ENCODE data around the gene GYPC.

Gene GYPC

DNA sequence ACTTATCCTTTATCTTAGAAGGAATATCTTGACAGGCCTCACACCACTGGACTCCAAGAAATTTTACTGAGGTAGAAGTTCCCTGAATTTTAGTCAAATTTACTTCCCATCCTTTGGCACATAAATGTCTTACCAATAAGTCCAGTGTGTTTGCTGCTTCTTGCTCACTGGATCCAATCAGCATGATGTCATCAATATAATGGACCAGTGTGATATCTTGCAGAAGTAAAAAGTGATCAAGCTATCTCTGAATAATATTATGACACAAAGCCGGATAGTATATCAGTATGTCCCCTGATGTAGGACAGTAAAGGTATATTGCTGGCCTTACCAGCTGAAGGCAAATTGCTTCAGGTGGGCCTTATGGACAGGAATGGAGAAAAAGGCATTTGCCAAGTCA lies 6.9 kb upstream of the GYPC start:
- no peak for TF ChIP-seq CTCF (IDR thresholded peaks at IDR 0.05; ENCODE audit: borderline replicate concordance, control extremely low read depth, extremely low read depth, insufficient read depth, missing control alignments)
- in situ Hi-C loops (cut with MboI; ENCODE audit: low sequenced_read_pairs, unreplicated experiment): no loop called here
- no peak for DNase-seq (ENCODE audit: low spot score)

DNA sequence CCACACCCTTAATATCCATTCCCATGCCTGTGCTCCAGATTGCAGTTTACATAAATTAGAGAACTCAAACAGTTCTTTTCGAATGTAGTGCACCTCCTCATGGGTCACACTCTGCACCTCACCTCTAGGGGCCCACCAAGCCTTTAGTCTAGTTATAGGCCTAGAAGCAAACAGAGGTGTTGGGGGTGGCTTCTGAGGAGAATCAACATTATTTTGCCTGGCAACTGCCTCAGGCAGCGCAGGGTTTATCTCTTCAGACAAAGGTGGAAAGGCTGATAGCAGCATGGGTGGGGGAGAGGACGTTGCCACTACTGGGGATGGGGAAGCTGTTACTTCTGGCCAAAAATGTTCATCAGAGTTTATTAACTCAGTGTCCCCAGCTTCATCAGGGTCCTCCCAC lies 5.0 kb upstream of the GYPC start:
- no peak for TF ChIP-seq CTCF (IDR thresholded peaks at IDR 0.05; ENCODE audit: borderline replicate concordance, control extremely low read depth, extremely low read depth, insufficient read depth, missing control alignments)
- in situ Hi-C loops (cut with MboI; ENCODE audit: low sequenced_read_pairs, unreplicated experiment): no loop called here
- no peak for DNase-seq (ENCODE audit: low spot score)

GRCh38 chr2:126652323-126652891 lies 3.6 kb upstream of the GYPC start:
- DNase-seq (ENCODE audit: low spot score): no peak
- in situ Hi-C loops (cut with MboI; ENCODE audit: low sequenced_read_pairs, unreplicated experiment): no loop called here
- no peak for TF ChIP-seq CTCF (IDR thresholded peaks at IDR 0.05; ENCODE audit: borderline replicate concordance, control extremely low read depth, extremely low read depth, insufficient read depth, missing control alignments)

GRCh38 chr2:126653109-126653508 lies 2.8 kb upstream of the GYPC start:
- TF ChIP-seq CTCF (IDR thresholded peaks at IDR 0.05; ENCODE audit: borderline replicate concordance, control extremely low read depth, extremely low read depth, insufficient read depth, missing control alignments): no peak
- in situ Hi-C loops (cut with MboI; ENCODE audit: low sequenced_read_pairs, unreplicated experiment): no loop called here
- DNase-seq (ENCODE audit: low spot score): no peak

GRCh38 chr2:126653761-126654160 lies 2.2 kb upstream of the GYPC start:
- in situ Hi-C loops (cut with MboI; ENCODE audit: low sequenced_read_pairs, unreplicated experiment): no loop called here
- peak; percentile 1 for DNase-seq (ENCODE audit: low spot score)
- TF ChIP-seq CTCF (IDR thresholded peaks at IDR 0.05; ENCODE audit: borderline replicate concordance, control extremely low read depth, extremely low read depth, insufficient read depth, missing control alignments): no peak

DNA sequence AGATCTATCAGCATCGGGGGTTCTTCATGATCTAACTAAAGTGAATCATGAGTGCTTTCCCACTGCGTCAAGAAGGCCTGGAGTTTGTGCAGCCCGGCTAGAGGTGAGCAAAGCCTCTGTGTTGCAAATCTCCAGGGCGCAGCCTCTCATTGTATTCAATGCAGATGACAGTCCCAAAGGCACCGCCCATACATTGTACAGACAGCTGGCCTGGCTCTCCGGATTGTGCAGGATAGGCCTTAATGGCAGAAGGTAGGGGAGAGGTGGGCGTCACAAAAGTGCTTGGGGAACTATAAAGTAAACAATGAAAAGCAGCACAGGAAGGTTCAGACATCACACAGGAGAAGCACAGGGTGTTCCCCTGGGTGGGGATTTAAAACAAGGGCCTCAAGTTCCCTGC lies 907 bp upstream of the GYPC start:
- in situ Hi-C loops (cut with MboI; ENCODE audit: low sequenced_read_pairs, unreplicated experiment): no loop called here
- no peak for TF ChIP-seq CTCF (IDR thresholded peaks at IDR 0.05; ENCODE audit: borderline replicate concordance, control extremely low read depth, extremely low read depth, insufficient read depth, missing control alignments)

More for the DNA sequence above, 907 bp upstream of the GYPC start:
- peak; percentile 22 for DNase-seq (ENCODE audit: low spot score)
